Measurements from ENCODE around the gene PPP1R16B.

Gene PPP1R16B

GRCh38 chr20:38880952-38881735 is 75.6 kb downstream of the PPP1R16B start:
- DNase-seq, result no peak

DNA sequence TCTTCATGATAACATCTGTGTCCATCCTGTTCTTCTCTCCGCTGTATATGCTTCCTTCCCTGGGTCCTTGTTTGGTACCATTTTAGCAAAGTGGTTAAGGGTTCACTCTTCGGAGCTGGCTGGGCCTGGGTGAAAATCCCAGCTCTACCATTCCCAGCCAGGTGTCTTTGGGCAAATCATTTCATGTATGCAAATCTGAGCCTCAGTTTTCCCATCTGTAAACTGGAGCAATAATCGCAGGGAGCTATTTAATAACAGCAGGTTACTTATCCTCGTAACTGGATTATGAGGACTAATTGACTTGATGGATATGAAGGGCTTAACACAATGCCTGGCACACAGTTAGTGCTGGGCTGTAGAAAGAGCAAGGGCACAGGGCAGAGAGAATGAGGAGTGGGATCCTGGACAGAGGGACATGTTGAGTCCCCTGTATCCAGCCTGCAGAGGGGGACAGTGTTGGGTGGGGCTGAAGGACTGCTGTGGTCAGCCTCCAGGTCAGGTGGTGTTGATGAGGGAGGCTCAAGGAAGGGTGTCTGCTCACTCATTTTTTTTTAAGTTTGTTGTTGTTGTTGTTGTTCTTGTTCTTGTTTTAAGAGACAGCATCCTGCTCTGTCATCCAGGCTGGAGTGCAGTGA is 76.4 kb downstream of the PPP1R16B start:
- DNase-seq, result no peak

DNA sequence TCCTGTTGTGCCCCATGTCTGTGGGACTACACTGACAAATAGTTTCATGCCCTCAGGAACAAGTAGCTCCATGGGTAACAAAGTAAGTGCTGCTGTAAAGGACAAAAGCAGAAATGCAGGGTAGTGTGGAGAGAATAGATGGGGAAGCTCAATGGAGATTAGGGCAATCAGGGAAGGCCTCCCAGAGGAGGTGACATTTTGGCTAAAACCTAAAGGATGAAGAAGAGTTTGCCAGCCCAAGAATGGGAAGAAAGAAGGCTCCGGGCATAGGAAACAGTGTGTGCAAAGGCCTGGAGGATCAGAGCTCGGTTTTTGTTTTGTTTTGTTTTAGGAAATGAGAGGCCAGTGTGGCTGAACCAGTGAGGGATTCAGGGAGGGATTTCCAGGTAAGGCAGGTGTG is 77.1 kb downstream of the PPP1R16B start:
- no peak for DNase-seq

DNA sequence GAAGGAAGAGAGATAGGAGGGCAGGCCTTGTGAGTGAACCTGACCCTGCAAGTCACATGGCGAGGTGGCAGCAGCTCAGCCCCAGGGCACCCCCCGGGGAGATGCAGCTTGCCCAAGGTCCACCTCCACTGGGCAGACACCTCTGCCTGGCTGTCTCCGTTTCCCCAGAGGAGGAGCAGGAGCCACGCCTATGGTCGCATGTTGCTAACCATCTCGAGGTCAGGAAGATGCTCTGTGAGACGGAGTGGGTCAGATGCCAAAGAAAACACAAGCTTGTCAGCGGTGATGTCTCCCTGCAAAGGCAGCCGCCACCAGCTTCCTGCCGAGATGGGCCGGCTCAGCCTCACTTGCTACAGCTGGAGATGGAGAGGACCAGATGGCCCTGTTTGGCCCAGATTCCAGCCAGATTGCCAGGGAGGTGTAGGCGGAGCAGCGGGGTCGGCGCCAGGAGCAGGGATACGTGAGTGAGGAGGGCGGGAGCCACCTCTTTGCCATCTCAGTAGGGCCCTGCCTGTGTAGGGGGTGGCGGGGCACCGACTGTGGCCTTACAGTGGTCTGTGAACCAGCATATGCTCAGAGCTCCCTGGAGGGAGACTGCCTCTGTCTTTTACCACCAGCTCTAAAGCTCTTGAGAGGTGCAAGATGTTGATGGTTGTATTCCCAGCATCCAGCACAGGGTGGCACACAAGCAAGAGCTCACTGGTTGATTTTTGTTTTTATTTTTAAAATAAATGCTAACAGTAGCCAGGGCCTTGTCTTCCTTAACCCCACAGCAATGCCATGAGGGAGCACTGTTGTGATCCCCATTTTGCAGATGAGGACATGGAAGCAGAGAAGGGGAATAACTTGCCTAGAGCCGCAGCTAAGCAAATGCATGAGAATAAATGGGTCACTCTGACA is 77.8 kb downstream of the PPP1R16B start:
- DNase-seq, result no peak

DNA sequence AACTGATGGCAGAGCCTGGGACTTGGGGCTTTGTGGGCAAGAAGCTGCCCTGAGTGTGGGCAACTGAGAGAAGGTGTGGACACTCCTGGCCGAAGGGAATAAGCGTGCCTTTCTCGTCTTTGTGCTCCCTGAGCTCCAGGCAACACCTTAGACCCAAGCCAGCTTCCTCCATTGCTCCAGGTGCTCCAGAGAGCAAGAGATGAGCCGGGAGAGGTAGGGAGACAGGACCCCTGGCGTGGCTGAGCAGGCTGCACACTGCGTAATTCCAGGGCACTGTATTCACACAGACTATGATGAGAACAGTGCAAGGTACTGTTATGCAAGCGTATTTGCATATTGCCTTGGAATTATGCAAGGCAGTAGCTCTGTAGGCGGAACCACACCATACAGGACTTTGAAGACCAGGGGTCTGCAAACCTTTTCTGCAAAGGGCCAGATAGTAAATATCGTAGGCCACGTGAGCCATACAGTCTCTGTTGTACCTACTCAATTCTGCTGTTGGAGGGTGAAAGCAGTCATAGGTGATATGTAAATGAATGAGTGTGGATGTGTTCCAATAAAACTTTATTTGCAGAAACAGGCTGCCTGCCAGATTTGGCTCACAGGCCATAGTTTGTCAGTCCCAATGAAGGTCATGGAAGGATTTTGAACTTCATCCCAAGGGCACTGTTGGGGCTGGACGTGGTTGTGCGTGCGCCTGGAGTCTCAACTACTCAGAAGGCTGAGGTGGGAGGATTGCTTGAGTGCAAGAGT is 78.7 kb downstream of the PPP1R16B start:
- no peak for DNase-seq

- no peak for DNase-seq
Observed at GRCh38 chr20:38885357-38885756, 79.9 kb downstream of the PPP1R16B start.

GRCh38 chr20:38888059-38888831 is 82.7 kb downstream of the PPP1R16B start:
- no peak for DNase-seq

DNA sequence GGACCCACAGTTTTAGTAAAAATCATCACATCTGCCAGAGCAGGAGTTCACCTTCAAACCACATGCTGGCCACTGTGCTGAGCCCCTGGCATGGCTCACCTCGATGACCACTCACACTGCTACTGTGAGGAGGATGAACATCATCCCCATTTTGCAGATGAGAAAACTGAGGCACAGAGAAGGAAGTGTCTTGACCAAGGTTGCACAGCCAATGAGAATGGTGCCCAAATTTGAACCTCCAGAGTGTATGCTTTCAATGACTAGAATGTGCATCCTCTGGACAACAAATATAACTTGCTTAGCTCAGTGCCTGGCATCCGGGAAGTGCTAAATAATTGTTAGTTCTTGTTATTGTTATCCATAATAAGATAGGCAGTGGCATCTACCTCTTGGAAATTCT is 83.6 kb downstream of the PPP1R16B start:
- DNase-seq, result no peak

DNA sequence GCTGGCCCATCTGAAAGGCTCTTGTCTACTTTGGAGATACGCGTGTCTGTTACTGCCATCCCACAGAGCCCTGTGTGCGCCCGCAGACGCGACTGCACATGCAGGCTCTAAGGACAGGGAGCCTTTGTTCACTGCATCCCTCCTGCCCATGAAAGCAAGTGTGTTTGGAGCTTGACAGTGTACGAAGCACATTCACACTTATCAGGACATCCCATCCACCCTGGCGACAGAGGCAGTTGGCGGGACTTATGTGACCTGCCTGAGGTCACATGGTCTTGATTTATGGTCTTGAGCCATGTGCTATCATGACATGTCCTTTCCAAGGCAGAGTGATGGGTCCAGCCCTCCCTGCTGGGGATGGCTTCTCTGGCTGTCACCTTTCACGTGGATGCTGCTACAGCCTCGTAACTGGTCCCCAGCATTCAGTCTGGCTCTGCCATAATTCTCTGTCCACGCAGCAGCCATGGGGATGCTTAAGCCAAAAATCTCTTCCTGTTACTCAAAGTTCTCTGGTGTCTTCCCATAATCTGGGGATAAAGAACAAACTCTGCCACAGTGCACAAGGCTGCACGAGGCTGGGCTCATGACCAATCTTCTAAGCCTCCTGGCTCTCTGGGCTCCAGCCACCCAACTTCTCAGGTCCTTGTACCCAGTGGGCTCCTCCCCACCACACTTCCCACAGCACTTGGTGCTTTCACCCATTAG is 84.4 kb downstream of the PPP1R16B start:
- no peak for DNase-seq

DNA sequence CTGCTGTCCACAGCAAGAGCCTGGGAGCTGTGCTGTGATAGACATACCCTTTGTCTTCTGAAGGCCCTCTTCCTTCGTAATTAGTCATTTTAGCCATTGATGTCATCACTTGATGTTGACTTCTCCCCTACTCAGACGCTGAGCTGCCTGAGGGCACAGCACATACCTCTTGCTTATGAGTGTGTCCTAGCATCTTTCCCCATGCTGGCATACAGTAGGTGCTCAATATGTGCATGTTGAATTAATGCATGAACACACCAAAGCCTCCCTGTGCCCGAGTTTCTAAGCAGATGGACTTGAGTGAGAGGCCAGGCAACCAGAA is 85.0 kb downstream of the PPP1R16B start:
- no peak for DNase-seq

DNA sequence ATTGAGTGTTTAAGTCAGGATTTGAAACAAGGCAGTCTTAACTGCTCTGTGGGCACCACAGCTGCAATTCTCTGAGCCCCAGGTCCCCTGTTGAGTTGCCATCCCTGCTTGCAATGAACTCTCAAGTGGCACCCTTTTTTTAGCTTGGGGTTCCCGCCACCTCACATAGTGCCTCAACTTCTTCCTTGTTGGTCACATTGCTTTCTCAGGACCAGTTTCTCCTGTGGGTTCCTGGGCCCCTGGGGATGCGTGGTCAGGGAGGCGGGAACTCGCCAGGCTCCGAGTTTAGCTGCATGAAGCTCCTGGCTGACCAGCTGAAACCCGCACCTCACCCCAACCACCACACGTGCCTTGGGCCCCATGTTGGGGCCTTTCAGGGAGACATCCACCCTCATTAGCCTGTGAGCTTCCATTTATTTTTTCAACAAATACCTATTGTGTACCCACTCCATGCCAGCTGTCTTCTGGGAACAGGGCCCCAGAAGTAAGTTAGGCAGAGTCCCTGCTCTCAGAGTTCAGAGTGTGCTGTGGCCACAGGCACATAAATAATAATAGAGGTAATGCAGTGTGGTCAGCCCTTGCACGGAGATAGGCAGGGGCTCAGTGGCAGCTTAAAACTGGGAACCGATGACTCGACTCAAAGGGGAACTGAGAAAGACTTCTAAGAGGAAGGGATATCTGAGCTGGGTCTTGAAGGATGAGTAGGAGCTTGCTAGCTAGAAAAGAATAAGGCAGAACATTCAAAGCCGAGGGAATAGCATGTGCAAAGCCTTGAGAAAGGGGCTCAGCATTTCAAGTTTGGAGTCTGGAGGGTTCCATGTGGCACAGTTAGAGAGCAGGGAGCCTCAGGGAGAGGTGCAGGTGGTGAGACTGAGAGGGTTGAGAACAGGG is 86.8 kb downstream of the PPP1R16B start:
- DNase-seq, result no peak

DNA sequence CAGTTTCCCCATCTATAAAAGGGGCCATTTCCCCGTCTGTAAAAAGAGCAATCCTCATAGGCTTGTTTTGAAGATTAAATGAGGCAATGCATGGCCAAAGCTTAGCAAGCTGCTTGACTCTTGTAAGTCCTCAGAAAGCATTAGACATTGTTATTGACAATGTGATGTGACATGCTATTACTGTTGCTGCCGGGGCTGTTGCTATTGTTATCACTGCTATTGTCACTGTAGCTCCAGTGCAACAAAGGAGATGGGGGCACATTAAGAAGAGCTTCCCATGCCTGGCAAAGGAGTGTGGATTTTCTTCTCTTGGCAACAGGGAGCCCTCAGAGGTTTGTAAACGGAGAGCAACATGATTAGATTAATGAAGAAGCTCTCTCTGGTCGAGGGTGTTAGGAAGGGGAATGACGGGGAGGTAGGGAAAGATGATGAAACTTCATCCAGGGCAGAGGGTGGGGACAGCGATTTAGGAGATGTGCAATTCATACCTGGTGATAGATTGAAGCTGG is 87.6 kb downstream of the PPP1R16B start:
- DNase-seq, result no peak

- DNase-seq, result peak; percentile 69
Observed at GRCh38 chr20:38893565-38894090, 88.1 kb downstream of the PPP1R16B start.

DNA sequence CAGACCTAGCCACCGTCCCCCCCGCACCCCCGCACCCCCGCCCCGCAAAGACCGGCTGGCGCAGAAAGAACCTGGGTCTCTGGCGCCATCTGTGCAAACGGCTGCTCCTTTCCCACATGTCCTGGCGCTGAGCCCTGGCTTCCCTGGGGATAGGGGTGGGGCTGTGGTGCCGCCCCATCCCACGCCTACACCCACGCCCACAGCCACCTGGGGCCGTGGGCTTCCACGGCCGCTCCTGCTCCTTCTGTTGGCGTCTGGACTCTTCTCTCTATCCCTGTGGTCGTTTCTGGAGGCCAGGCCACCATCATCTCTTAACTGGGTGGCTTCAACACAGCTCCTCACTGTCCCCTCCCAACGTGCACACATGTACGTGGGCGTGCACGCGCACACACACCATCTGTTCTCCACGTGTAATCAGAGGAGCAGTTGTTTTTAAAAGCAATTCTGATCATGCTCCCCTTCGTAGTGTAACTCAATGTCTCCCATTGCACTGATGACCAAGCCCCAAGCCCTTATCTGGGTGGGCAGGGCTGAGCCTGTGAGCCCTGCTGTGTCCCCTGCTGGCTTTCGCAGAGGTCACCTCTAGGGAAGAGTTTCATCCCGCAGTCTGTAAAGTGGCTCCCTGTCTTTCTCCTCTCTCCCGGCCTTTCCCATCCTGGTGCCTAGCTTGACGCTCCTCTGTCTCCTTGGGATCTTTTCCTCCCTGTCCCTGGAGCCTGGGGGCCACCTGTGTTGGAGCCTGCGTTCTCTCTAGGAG is 88.8 kb downstream of the PPP1R16B start:
- DNase-seq, result no peak

GRCh38 chr20:38895098-38895949 is 89.8 kb downstream of the PPP1R16B start:
- DNase-seq, result no peak

- no peak for DNase-seq
Observed at GRCh38 chr20:38896009-38896594, 90.6 kb downstream of the PPP1R16B start.

DNA sequence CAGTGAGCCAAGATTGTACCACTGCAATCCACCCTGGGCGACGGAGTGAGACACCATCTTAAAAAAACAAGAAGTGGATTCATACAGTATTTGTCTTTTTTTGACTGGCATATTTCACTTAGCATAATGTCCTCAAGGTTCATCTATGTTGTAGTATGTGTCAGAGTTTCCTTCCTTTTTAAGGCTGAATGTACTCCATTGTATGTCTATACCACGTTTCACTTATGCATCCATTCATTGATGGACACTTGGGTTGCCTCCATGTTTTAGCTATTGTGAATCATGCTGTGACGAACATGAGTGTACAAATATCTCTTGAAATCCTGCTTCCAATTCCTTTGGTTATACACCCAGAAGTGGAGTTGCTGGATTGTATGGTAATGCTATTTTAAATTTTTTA is 91.8 kb downstream of the PPP1R16B start:
- DNase-seq, result no peak

DNA sequence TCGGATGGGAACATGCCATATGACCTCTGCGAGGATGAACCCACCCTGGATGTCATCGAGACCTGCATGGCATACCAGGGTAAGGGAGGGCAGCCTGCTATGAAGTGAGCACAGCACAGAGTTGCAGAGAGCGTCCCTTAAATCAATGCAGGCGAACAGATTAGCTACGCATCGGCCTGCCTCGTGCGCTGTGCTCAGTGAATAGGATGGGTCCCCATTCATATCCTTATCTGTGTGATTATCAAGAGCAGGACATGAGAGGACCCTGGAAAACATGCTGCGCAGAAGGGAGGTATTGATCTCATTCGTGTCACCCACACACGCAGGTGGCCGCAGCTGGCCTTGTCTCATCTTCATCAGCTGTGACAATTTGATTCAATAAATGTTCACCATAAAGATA is 95.1 kb downstream of the PPP1R16B start:
- DNase-seq, result no peak

Data from activated effector memory CD4-positive, alpha-beta T cell treated with Interleukin-2 at 50 U/mL for 16 hours (primary cell).